ES-I3 (cell line): Measurements from ENCODE around the gene EXOC1.
"Not testable (repeated sequence)": the region's sequence is repeated elsewhere in the genome, so short reads cannot be mapped to it uniquely, and the experiment has no call there.

Experiments used
- H3K36me3 ChIP-seq: 2 replicates; pipeline ENCODE4 v1.6.1; 2013; ENCODE audit warnings: mild to moderate bottlenecking, low read length, control low read depth, moderate library complexity; ENCODE audit not compliant: insufficient read depth
- H3K4me1 ChIP-seq: 2 replicates; pipeline ENCODE4 v1.6.1; 2013; ENCODE audit warnings: mild to moderate bottlenecking, control low read depth, low read length; ENCODE audit not compliant: insufficient read depth
- H3K9ac ChIP-seq: 2 replicates; pipeline ENCODE4 v1.6.1; 2013; ENCODE audit warnings: low read depth, mild to moderate bottlenecking, low read length, moderate library complexity
- H3K9me3 ChIP-seq: 2 replicates; pipeline ENCODE4 v1.6.1; 2013; ENCODE audit warnings: mild to moderate bottlenecking, low read length, moderate library complexity; ENCODE audit not compliant: control insufficient read depth, insufficient read depth

Gene EXOC1

GRCh38 chr4:55906989-55907388 is 53.5 kb downstream of the EXOC1 start:
- Histone ChIP-seq H3K9me3 (no peaks in the 10 kb centered on the region), H3K36me3 (no peaks in the 10 kb centered on the region), H3K9ac (no peak overlapping the region), H3K4me1 (no peaks in the 10 kb centered on the region)

- Histone ChIP-seq H3K9me3 (no peaks in the 10 kb centered on the region), H3K4me1 (no peaks in the 10 kb centered on the region), H3K9ac (no peak overlapping the region), H3K36me3 (no peaks in the 10 kb centered on the region)
Observed at GRCh38 chr4:55907469-55907868, 54.0 kb downstream of the EXOC1 start.

GRCh38 chr4:55910140-55910539 is 56.7 kb downstream of the EXOC1 start:
- Histone ChIP-seq H3K9ac (no peak overlapping the region), H3K36me3 (no peaks in the 10 kb centered on the region), H3K9me3 (no peaks in the 10 kb centered on the region), H3K4me1 (no peaks in the 10 kb centered on the region)

GRCh38 chr4:55912249-55912648 is 58.8 kb downstream of the EXOC1 start:
- Histone ChIP-seq H3K9me3 (no peaks in the 10 kb centered on the region), H3K9ac (no peak overlapping the region), H3K4me1 (no peaks in the 10 kb centered on the region), H3K36me3 (no peaks in the 10 kb centered on the region)

GRCh38 chr4:55920571-55920970 is 67.1 kb downstream of the EXOC1 start:
- no peak overlapping the region for H3K9ac ChIP-seq
- H3K9me3 ChIP-seq = no peaks in the 10 kb centered on the region
- H3K4me1 ChIP-seq = no peaks in the 10 kb centered on the region
- H3K36me3 ChIP-seq = no peaks in the 10 kb centered on the region

- Histone ChIP-seq H3K9ac (no peak overlapping the region), H3K9me3 (no peaks in the 10 kb centered on the region), H3K4me1 (no peaks in the 10 kb centered on the region), H3K36me3 (no peaks in the 10 kb centered on the region)
Observed at GRCh38 chr4:55921093-55921492, 67.6 kb downstream of the EXOC1 start.

- H3K9ac ChIP-seq = no peak overlapping the region
- 0 out of 2 replicates have a peak, but pooled peaks cover 10% of the 10 kb centered on the region for H3K4me1 ChIP-seq
- H3K9me3 ChIP-seq = no peaks in the 10 kb centered on the region
- H3K36me3 ChIP-seq = no peaks in the 10 kb centered on the region
Observed at GRCh38 chr4:55925241-55925640, 71.8 kb downstream of the EXOC1 start.

- Histone ChIP-seq H3K9ac (no peak overlapping the region), H3K9me3 (no peaks in the 10 kb centered on the region)
Observed at GRCh38 chr4:55926610-55927009, 73.2 kb downstream of the EXOC1 start.

GRCh38 chr4:55927803-55928437 is 74.5 kb downstream of the EXOC1 start:
- H3K36me3 ChIP-seq = no peaks in the 10 kb centered on the region
- H3K9ac ChIP-seq = no peak overlapping the region
- H3K4me1 ChIP-seq = 0 out of 2 replicates have a peak, but pooled peaks cover 10% of the 10 kb centered on the region
- no peaks in the 10 kb centered on the region for H3K9me3 ChIP-seq

More at GRCh38 chr4:55926610-55927009, 73.2 kb downstream of the EXOC1 start:
- H3K4me1 ChIP-seq = 0 out of 2 replicates have a peak, but pooled peaks cover 10% of the 10 kb centered on the region
- H3K36me3 ChIP-seq = no peaks in the 10 kb centered on the region

GRCh38 chr4:55928846-55929245 is 75.4 kb downstream of the EXOC1 start:
- no peak overlapping the region for H3K9ac ChIP-seq
- H3K4me1 ChIP-seq = 0 out of 2 replicates have a peak, but pooled peaks cover 10% of the 10 kb centered on the region
- no peaks in the 10 kb centered on the region for H3K9me3 ChIP-seq
- H3K36me3 ChIP-seq = no peaks in the 10 kb centered on the region

GRCh38 chr4:55931043-55931442 is 77.6 kb downstream of the EXOC1 start:
- Histone ChIP-seq H3K4me1 (0 out of 2 replicates have a peak, but pooled peaks cover 10% of the 10 kb centered on the region), H3K9ac (no peak overlapping the region), H3K36me3 (no peaks in the 10 kb centered on the region), H3K9me3 (no peaks in the 10 kb centered on the region)

- Histone ChIP-seq H3K9me3 (no peaks in the 10 kb centered on the region), H3K4me1 (0 out of 2 replicates have a peak, but pooled peaks cover 3% of the 10 kb centered on the region), H3K9ac (no peak overlapping the region), H3K36me3 (no peaks in the 10 kb centered on the region)
Observed at GRCh38 chr4:55931833-55932232, 78.4 kb downstream of the EXOC1 start.

- H3K9me3 ChIP-seq = no peaks in the 10 kb centered on the region
- H3K4me1 ChIP-seq = no peaks in the 10 kb centered on the region
- no peaks in the 10 kb centered on the region for H3K36me3 ChIP-seq
- H3K9ac ChIP-seq = no peak overlapping the region
Observed at GRCh38 chr4:55932511-55932910, 79.1 kb downstream of the EXOC1 start.

- Histone ChIP-seq H3K9me3 (no peaks in the 10 kb centered on the region), H3K9ac (no peak overlapping the region), H3K4me1 (no peaks in the 10 kb centered on the region), H3K36me3 (no peaks in the 10 kb centered on the region)
Observed at GRCh38 chr4:55933611-55934010, 80.2 kb downstream of the EXOC1 start.

GRCh38 chr4:55935907-55936306 is 82.5 kb downstream of the EXOC1 start:
- not testable (repeated sequence) for H3K9ac ChIP-seq, H3K9me3 ChIP-seq, H3K36me3 ChIP-seq, H3K4me1 ChIP-seq
